ENCODE measurements around the gene TFF3.
"Not testable (repeated sequence)": the region's sequence is repeated elsewhere in the genome, so short reads cannot be mapped to it uniquely, and the experiment has no call there.

Gene TFF3

DNA sequence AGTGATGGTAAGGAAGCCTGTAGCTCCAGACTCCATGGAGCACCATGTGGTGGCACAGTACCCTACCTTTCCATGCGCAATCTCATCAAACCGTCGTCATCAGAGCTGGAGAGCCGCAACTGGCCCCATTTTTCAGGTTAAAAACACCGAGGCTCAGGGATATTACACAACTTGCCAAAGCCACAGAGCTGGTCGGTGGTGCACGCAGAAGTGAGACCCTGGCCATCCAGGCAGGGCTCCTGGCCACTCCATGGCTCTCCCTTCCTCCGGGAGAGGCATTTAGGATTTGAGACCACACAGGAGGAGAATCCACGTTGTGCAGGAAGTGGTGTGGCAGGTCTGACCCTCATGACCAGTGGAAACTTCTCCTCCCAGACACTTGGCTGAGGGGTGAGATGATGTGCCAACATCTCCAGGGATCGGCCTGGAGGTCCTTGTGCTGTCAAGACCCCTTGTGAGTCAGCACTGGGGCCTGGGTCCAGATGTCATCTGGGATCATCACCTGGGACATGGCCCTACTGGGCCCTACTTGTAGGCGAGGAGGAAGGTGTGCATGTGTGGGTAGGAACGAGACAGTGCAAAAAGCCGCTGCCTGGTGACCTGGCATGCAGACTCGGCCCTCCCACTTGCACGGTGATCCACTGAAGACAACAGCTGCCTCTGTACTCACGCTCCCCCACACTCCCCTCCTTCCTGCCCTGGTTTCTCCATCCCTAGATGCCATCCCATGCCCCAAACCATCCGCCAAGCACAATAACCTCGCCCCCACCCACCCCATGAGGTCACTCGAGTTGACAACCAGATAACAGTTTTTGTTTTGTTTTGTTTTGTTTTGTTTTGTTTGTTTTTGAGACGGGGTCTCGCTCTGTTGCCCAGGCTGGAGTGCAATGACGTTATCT, 10.4 kb downstream of the TFF3 start:
- DNase-seq (ENCODE audit: low spot score) = no peak

DNA sequence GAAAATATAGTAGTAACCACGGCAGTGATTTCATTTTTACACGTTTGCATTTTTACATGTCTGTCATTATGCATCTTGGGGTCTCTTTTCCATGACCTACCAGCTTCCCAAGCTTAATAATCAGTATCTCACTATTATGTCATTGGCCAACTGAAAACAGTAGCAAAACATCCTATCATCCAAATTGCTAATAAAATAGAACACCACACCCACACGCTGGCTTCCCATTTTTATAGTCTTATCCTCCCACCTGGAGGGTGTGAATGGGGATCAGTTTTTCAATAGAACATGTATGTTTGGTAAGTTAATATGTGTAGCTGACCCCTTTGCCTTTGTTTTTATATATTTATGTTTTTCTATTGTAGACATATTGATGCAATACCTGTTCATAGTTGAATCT, 11.8 kb downstream of the TFF3 start:
- DNase-seq (ENCODE audit: low spot score) = no peak

DNA sequence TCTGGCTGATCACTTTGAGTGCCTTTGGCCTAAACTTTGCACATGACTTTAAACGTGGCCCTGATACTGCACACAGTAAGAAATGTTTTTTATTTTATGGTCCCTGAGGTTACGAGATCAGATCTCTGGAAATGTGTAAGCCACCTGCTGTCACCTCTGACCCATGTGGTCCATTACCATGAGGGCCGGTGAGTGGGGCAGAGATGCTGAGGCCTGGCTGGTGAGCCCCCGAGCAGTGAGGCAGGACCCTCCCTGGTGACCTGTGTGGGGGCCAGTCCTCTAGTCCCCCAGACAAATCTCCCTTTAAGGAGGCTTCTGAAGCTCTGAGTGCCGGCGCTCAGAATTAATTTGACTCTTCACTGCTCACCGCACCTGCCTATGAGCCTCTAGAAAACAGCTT, 12.4 kb downstream of the TFF3 start:
- no peak for DNase-seq (ENCODE audit: low spot score)

DNA sequence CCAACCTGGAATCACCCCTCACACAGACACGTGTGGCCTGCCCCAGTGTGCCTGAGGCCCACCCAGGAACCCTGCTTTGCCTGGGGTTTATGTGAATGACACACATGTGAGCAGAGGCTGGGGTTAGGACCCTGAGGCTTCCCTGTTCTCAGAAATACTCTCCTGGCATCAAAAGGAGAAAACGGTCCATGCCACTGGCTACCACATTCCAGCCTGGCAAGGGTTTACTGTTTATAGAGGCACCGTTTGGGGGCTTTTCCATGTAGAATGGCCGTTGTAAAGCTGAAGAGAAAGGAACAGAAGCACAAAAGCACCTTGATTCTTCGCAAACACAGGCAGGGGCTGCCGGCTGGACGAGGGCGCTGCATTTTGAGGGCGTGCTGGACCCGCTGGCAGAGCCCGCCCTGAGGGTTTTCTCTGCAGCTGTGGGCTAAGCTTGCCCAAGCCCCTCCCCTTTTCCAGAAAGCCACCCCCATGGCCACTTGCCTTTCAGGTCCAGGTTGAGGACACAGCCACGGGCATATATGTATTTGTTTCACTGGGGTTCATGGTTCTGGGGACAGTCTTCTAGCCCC, 13.0 kb downstream of the TFF3 start:
- DNase-seq (ENCODE audit: low spot score) = no peak

DNA sequence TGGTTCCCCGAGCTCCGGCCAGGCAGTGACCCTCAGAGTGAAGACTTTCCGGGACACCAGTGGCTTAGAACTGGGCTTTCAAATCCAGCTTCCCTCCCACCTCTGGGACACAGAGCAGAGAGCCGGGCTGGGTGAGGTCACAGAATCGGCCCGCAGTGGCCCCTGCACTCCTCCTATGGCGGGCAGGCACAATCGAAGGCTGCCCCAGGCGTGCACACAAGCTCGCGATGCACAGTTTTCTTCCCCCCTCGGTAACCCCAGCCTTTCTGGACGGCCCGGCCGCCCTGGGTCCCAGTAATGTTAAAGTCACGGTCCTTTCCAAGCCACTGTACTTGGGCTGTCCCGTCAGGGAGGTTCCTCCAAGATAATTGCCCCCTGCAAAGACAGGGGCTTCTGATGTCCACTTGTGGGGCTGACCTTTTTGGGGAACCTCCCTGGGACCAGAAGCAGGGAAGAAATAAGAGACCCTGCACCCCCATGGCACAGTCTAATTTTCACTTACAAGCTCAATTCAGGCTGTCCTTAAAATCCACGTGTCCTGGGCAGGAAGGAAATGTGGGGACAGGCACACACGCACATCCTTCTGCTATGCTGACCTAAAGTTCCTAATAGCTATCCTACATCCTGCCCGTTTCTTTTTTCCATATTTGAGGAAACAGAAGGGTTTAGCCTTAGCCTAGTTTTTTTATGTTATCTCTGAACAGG, 13.7 kb downstream of the TFF3 start:
- no peak for DNase-seq (ENCODE audit: low spot score)

DNA sequence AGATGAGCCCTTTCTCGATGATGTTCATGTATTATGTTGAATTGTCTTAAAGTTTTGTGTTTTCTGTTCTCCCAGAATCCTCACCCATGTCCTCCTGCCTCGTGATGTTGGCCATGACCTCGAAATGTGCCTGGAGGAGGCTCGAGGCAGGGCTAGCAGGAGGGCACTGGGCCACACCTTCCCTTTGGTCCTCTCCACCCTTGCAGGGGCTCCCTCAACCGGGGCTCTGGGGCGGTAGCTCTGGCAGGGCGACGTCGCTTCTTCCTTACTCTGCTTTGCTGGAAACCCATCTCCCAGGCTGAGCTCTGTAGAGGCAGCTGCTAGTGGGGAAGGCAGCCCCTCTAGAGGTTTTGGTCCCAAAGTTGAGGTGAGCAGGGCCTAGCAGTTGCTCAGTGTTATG, 14.3 kb downstream of the TFF3 start:
- no peak for DNase-seq (ENCODE audit: low spot score)

DNA sequence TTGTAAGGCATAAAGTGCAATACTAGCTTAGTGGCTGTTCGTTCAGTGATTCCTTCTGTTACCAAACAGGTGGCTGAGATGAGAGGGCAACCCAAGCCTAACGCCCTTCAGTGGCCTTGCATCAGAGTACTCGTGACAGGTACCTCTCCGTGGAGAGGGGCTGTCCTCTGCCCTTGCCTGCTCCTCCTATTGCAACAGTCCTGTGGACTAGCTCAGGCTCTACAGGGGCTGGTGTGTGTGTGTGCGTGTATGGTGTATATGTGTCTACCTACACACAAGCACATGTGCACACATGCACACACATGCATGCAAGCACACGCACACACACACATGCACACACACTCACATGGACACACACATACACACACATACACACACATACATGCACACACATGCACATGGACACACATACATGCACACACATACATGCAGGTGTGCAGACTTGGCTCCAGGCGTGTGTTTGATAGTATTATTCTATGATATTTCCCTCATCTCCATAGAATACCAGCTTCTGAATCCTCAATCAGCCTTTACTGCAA, 15.1 kb downstream of the TFF3 start:
- no peak for DNase-seq (ENCODE audit: low spot score)

DNA sequence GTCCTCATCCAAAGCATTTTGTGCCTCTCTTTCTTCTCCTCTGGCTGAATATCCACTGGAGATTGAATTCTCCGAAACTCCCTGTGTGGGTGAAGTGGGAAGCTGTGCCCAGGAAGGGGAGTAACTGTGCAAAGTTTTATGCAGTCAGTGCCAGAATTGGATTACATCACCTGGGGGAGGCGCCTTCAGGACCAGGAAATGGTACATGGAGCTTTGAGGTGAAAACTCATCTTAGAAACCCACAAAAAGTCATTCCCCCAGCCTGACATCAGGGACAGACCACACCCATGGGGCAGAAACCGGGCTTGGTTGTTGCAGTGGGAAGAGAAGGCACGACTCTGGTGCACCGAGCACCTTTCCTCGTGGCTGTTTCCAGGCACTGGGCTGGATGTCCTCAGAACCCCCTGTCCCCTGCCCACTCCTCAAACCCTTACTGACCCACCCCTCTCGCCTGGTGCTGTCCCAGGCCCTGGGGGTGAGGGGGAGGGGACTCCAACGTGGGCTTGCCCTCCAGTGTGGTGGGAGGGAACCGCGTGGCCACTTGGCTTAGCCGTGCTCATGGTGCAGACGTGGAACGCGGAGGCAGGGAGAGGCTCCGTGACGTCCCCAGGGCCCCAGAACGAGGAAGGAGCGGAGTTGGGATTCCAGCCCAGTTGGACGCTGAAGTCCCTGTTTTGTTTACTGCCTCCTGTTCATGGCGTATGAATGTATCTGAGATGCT, 15.7 kb downstream of the TFF3 start:
- no peak for DNase-seq (ENCODE audit: low spot score)

DNA sequence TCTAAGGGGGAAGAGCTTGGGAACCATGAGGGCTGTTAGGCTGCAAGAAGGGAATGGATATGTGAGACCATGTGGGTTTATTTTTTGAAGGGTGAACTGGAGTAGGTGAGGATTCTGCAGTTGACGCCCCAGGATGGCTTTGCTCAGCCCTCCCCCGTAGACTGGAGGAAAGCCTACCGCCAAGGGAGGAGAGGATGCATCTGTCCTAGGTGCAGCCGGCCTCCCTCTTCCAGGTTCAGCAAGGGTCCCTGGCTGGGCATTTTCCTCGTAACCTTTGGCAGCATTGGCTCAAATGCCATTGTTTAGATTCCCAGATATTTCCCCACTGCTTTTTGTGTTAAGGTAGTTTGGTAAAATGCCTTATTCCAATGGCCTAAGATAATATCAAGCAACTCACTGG, 16.6 kb downstream of the TFF3 start:
- DNase-seq (ENCODE audit: low spot score) = no peak

DNA sequence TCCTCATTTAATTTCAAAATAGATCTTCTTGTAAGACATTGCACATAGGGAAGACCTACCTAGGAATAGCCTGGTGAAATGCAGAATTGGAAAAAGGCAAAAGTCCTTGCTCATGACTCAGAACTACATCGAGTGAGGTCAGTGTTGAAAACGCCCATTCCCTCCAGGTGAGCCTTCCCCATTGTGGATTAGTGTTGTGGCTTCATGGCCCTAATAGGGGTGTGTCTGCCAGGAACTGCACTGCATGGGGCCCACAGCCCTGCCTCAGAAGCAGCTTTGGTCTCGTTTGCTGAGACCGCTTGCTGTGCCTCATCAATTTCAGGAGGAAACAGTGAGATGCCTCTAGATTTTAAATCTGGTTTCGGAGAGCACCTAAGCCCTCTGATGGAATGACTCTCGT, 17.0 kb downstream of the TFF3 start:
- no peak for DNase-seq (ENCODE audit: low spot score)

DNA sequence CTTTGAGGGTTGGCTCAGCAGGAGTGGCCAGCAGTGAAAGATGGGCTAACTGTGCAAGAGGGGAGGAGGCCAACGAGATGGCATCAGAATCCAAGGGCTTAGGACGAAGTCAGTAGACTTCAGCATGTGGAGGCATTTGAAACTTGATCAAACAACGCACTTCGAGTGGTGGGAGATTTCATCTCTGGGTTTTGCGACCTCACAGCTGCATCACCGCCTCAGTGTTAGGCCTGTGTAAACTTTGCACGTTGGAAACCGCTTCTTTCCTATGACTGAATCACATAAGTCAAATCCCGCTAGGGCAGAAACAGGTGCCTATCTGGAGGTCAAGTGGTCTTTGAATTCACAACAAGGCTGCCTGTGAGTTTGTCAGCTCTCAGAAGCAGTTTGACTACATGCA, 17.8 kb downstream of the TFF3 start:
- DNase-seq (ENCODE audit: low spot score) = no peak

DNA sequence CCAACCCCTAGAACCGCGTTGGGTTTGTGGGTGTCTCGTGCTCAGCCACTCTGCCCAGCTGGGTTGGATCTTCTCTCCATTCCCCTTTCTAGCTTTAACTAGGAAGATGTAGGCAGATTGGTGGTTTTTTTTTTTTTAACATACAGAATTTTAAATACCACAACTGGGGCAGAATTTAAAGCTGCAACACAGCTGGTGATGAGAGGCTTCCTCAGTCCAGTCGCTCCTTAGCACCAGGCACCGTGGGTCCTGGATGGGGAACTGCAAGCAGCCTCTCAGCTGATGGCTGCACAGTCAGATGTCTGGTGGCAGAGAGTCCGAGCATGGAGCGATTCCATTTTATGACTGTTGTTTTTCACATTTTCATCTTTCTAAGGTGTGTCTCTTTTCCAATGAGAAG, 18.7 kb downstream of the TFF3 start:
- no peak for DNase-seq (ENCODE audit: low spot score)

DNA sequence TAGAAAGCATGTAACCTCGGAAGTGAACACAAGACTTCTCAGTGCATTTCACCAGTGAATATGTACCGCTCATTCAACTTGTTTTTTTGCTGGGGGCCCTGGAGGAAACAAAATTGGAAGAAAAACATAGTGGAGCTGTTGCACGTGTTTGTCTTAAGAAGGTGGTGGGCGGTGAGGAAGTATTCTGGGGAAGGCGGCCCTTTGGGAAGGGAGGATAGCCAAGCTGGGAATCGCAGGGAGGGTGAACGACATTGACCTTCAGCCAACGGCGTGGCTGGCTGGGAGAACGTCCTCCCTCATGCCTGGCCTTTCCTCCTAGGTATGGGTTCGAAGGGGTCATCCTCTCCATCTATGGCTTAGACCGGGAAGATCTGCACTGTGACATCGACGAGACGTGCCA, 19.4 kb downstream of the TFF3 start:
- no peak for DNase-seq (ENCODE audit: low spot score)

DNA sequence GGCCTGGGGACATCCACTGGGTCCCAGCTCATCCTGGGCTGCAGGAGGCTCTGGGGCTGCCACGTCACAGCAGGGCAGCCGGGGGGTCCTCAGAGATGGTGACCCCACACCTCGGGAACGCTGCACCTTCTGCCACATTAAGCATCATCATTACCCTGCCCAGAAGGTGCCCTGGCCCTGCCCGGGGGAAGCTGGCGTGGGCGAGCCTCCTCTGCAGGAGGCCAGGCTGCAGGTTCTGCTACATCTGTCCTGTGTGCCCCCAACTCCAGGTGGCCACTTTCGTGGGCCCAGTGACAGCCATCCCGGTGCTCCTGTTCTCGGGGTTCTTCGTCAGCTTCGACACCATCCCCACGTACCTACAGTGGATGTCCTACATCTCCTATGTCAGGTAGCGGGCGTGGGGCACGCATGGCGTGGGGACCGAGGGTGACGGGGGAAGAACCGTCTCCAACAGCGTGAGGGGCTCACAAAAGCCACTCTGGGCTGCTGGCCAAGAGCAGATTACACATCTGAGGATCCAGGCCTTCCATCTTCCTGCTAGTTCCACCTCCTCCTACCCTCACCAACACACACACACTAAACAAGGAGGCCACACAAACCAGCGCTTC, 20.8 kb downstream of the TFF3 start:
- no peak for DNase-seq (ENCODE audit: low spot score)

DNA sequence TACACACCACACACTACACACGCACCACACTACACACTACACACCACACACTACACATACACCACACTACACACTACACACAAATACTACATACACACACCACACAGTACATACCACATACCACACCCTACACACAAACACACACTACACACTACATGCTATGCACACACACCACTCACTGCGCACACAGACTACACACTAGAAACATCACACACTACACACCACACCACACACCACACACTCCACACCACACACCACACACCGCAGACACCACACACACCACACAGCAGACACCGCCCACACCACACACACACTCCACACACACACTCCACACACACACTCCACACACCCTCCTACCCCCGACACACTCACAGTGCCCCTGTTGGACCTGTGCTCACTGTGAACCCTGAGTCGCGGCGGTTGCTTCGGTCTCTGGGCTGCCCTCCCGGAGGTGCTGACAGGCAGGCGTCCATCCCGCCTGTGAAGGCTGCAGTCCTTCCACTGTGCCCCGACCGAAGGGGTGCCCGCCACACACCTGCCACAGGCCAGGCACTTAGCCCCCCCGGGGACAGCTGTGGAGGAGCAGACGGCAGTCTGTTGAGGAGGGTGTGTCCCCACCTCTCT, 21.4 kb downstream of the TFF3 start:
- no peak for DNase-seq (ENCODE audit: low spot score)

DNA sequence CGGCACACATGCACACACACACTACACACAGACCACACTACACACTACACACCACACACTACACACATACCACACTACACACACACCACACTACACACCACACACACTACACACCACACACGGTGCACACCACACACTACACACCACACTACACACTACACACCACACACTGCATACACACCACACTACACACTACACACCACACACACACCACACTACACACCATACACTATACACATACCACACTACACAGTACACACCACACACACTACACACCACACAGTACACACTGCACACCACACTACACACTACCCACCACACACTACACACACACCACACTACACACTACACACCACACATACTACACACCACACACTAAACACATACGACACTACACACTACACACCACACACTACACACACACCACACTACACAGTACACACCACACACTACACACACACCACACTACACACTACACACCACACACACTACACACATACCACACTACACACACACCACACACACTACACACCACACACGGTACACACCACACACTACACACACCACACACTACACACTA, 22.6 kb downstream of the TFF3 start:
- not testable (repeated sequence) for DNase-seq (ENCODE audit: low spot score)

DNA sequence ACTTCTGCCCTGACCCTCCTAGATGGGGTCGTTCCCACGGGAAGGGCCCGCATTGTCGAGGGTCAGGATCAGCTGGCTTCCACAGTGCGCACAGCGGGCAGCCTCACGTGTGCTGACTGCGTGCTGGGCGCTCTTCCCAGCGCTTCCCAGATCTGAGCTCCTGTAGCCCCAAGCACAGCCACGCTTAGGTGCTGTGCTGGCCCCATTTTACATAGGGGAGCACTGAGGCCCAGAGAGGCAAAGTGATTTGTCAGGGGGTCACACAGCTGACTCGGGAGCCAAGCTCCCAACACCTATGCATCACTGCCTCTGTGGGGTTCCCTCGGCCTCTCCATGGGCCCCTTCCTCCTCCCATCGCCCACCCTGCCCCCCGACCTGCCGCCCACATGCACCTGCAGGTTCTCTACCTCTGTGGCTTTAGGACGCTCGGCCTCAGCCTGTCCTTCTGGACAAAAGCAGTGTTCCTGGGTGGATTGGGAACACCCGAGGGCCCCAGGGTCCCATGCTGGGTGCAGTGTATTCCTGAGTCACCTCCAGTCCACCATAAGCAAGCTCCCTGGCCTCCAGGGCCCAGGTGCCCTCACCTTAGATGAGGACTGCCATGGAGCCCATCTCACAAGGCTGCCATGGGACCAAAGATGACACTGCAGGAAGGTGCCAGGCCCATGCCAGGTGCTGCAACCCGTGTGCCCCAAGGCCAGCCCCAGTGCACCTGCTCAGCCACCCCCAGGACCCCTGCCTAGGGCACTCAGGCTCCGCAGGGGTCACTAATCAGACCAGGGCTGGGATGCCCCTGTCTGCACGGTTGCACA, 23.3 kb downstream of the TFF3 start:
- no peak for DNase-seq (ENCODE audit: low spot score)

DNA sequence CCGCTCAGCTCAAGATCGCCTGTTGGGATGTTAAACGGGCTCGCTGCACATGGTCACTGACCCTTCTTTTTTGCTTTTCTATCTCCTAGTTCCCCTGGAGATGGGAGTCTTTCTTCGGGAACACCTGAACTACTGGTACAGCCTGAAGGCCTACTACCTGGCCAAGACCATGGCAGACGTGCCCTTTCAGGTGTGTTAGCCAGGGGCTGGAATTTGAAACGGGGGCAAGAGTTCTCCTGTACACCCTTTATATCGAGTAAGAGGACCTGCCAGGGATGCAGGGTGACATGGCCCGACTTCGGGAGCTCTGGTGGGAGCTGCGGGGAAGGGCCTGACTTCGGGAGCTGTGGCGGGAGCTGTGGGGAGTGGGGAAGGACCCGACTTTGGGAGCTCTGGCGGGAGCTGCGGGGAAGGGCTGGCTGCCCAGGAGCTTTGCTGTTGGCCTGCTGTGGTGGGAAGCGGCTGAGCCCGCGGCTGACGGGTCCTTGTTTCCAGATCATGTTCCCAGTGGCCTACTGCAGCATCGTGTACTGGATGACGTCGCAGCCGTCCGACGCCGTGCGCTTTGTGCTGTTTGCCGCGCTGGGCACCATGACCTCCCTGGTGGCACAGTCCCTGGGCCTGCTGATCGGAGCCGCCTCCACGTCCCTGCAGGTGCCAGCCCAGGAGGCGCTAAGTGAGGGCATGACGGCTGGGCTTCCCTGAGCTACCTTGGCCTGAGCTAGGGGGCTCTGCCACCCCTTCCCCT, 24.0 kb downstream of the TFF3 start:
- no peak for DNase-seq (ENCODE audit: low spot score)

DNA sequence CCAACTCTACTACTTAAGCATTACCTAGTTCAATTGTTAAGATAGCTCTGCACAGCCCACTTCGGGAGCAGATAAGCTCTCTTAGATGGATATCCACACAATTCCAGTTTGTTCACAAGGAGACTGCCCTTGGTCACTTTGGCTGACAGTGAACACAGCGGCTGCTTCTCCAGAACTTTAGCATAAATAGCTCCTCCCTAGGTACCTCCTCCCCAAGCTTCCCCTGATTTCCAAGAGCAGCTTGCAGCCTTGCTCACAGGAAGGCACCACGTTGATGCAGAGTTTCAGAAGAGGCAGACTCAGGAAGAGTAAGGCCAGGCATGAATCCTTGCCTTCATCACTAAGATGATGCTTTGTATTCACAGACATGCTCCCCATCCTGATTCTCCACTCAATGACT, 24.7 kb downstream of the TFF3 start:
- no peak for DNase-seq (ENCODE audit: low spot score)
